Activated naive CD8-positive, alpha-beta T cell (primary cell): Measurements from ENCODE around the gene ZMIZ1.

Experiments used
- H3K27ac Mint-ChIP-seq: one replicate; pipeline ENCODE4 v1.8.0; 2021; ENCODE audit warnings: mixed read lengths
- H3K27me3 Mint-ChIP-seq: one replicate; pipeline ENCODE4 v1.8.0; 2021; ENCODE audit warnings: mixed read lengths
- H3K36me3 Mint-ChIP-seq: one replicate; pipeline ENCODE4 v1.8.0; 2021; ENCODE audit warnings: mixed read lengths
- H3K4me1 Mint-ChIP-seq: one replicate; pipeline ENCODE4 v1.8.0; 2021; ENCODE audit warnings: low read depth, mixed read lengths
- H3K4me3 Mint-ChIP-seq: one replicate; pipeline ENCODE4 v1.8.0; 2021; ENCODE audit warnings: mild to moderate bottlenecking, mixed read lengths
- H3K9me3 Mint-ChIP-seq: one replicate; pipeline ENCODE4 v1.8.0; 2021; ENCODE audit warnings: low read depth, mixed read lengths

Gene ZMIZ1

GRCh38 chr10:79142522-79143309, 74.0 kb downstream of the ZMIZ1 start:
- no peak overlapping the region for H3K4me3 Mint-ChIP-seq
- peaks cover 7% of the 10 kb centered on the region for H3K36me3 Mint-ChIP-seq
- H3K27me3 Mint-ChIP-seq, result no peaks in the 10 kb centered on the region
- H3K9me3 Mint-ChIP-seq, result no peaks in the 10 kb centered on the region
- H3K27ac Mint-ChIP-seq, result no peak overlapping the region
- H3K4me1 Mint-ChIP-seq, result peaks cover 72% of the 10 kb centered on the region

- Mint-ChIP-seq H3K4me1 (peaks cover 71% of the 10 kb centered on the region), H3K27ac (no peak overlapping the region), H3K36me3 (peaks cover 7% of the 10 kb centered on the region), H3K27me3 (no peaks in the 10 kb centered on the region), H3K4me3 (no peak overlapping the region), H3K9me3 (no peaks in the 10 kb centered on the region)
These were observed 75.1 kb downstream of the ZMIZ1 start for GRCh38 chr10:79143879-79144278.

DNA sequence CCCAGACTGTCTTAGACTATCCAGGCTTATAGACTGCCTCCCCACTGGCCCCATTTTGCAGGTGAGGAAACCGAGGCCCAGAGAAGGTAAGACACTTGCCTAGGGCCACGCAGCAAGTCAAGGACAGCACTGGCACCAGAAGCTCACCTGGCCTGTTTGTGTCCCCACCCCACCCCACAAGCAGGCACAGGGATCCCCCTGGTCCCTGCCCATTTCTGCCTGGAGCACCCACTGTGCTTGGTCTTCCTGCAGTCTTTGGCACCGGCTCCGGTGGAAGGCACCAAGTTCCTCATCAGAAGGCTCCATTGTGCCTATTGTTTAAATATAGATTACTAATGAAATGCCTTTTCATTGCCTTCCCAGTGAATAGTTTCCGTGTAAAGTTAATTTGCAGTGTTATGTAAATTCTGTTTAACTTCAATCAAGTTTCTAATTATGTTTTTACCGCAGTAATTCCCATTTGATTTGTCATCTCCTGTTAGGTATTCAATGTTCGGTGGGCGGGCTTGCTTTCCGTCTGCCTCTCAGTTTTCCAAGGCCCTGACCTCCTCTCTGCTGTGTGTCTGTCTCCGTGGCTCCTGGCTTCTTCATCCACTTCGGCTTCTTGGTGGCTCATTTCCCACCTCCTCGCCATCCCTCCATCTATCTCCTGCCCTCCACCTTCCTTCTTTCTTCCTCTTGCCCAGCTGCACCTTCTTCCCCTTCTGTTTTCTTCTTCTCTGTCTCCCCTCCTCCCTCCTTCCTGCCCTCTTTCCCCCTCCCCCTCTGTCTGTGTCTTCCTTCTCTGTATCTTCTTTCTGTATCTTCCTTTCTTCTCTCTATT, 75.8 kb downstream of the ZMIZ1 start:
- Mint-ChIP-seq H3K4me1 (peaks cover 75% of the 10 kb centered on the region), H3K4me3 (peak overlapping the region; percentile 53), H3K27ac (peak overlapping the region; percentile 73), H3K9me3 (no peaks in the 10 kb centered on the region), H3K36me3 (peaks cover 7% of the 10 kb centered on the region), H3K27me3 (no peaks in the 10 kb centered on the region)

DNA sequence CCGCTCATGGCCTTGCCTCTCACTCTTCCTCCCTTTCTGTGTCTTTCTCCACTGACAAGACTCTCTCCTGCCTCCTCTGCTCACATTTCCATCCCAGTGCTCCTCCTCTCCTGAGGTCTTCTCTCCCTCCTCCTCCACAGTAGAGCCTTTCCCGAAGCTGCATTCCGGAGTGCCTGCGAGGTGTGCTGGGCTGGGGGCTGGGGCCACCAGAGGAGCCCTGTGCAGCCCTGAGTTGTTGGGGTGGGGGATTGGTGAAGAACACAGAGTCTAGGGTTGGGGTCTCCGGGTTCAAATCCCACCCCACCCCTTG, 76.4 kb downstream of the ZMIZ1 start:
- no peaks in the 10 kb centered on the region for H3K9me3 Mint-ChIP-seq
- peaks cover 78% of the 10 kb centered on the region for H3K4me1 Mint-ChIP-seq
- H3K4me3 Mint-ChIP-seq, result peak overlapping the region; percentile 53
- H3K27ac Mint-ChIP-seq, result peak overlapping the region; percentile 73
- H3K27me3 Mint-ChIP-seq, result no peaks in the 10 kb centered on the region
- H3K36me3 Mint-ChIP-seq, result peaks cover 7% of the 10 kb centered on the region

DNA sequence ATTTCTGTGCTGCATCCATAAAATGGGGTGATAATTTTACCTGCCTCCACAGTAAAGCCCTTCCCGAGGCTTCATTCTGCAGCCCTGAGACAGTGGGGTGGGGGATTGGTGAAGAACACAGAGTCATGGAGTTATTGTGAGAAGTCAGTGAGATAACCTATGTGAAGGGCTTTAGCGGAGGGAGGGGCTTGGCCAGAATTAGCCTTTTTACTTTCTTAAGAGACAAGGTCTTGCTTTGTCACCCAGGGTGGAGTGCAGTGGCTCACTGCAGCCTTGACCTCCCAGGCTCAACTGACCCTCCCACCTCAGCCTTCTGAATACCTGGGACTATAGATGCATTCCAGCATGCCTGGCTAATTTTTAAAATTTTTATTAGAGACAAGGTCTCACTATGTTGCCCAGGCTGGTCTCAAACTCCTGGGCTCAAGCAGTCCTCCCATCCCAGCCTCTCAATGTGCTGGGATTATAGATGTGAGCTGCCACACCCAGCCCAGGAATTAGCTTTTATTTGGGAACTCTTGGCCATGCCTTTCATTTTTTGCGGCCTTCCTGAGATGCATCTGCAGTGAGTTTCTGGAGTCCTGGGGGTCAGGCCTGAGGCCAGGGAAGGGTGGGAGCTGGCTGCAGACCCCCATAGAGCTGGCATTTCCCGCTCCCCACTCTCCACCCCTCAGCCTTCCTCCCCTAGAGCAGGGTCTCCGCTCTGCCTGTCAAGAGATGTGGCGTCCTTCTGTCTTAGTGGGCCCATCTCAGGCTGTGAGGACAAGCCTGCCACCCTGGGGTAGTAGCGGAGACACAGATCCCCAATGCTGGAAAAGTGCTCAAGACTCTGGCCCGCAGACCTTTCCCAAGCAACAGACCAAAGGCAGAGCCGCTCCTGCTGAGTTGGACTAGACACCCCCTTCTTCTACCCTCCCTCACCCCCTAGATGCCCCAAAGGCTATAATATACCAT, 77.0 kb downstream of the ZMIZ1 start:
- H3K4me1 Mint-ChIP-seq, result peaks cover 80% of the 10 kb centered on the region
- H3K9me3 Mint-ChIP-seq, result no peaks in the 10 kb centered on the region
- H3K27ac Mint-ChIP-seq, result peak overlapping the region; percentile 83
- peak overlapping the region; percentile 53 for H3K4me3 Mint-ChIP-seq
- H3K27me3 Mint-ChIP-seq, result no peaks in the 10 kb centered on the region
- H3K36me3 Mint-ChIP-seq, result peaks cover 7% of the 10 kb centered on the region

GRCh38 chr10:79146611-79147130, 77.9 kb downstream of the ZMIZ1 start:
- H3K9me3 Mint-ChIP-seq, result no peaks in the 10 kb centered on the region
- H3K4me1 Mint-ChIP-seq, result peaks cover 80% of the 10 kb centered on the region
- peaks cover 6% of the 10 kb centered on the region for H3K36me3 Mint-ChIP-seq
- peak overlapping the region; percentile 83 for H3K27ac Mint-ChIP-seq
- H3K4me3 Mint-ChIP-seq, result no peak overlapping the region
- no peaks in the 10 kb centered on the region for H3K27me3 Mint-ChIP-seq

- Mint-ChIP-seq H3K27me3 (no peaks in the 10 kb centered on the region), H3K4me1 (peaks cover 73% of the 10 kb centered on the region), H3K36me3 (no peaks in the 10 kb centered on the region), H3K9me3 (no peaks in the 10 kb centered on the region), H3K4me3 (no peak overlapping the region), H3K27ac (peak overlapping the region; percentile 83)
These were observed 78.5 kb downstream of the ZMIZ1 start for GRCh38 chr10:79147306-79147705.

GRCh38 chr10:79147796-79148451, 79.2 kb downstream of the ZMIZ1 start:
- Mint-ChIP-seq H3K4me1 (peaks cover 71% of the 10 kb centered on the region), H3K27me3 (no peaks in the 10 kb centered on the region), H3K9me3 (no peaks in the 10 kb centered on the region), H3K27ac (peak overlapping the region; percentile 73), H3K36me3 (no peaks in the 10 kb centered on the region), H3K4me3 (no peak overlapping the region)

DNA sequence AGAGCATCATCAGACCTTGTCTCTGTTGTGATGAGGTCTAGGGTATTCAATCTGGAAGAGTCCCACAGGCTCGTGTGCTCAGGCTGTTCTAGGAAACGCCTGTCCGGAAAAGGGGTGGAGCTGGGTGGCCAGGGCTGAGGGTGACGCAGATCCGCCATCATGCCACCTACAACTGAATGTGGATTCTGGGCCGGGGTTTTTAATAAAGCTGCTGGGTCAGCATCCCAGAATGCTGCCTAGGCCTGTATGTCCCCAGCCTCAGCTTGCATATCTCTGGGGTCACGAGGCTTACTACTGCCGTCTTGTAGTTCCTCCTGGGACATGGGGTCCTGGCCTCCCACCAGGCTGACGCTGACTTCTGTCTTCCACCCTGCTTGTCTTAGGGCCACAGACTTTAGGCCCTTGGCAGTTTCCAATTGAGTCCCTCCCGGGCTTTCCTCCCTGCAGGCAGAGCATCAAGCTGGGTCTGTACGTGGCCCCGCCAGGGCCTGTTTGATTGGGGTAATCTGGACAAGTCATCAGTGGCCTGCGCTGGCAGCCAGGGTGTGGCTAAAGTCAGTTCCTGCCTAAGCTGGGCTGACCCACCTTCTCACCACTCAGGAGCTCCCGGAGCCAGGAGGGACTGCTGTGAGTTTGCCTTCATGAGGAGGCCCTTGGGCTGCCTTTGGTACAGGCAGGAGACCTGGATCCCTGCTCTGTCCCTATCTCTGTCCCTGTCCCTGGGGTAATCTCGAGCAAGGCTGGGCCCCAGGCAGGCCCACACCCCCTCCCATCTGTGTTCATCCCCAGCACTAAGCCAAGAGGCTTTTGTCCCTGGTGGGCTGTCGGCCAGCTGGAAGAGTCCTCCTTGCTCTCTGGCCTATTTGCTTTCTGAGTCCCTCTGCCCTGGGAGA, 79.9 kb downstream of the ZMIZ1 start:
- Mint-ChIP-seq H3K9me3 (no peaks in the 10 kb centered on the region), H3K36me3 (no peaks in the 10 kb centered on the region), H3K4me3 (no peak overlapping the region), H3K27me3 (no peaks in the 10 kb centered on the region), H3K27ac (peak overlapping the region; percentile 73), H3K4me1 (peaks cover 65% of the 10 kb centered on the region)

DNA sequence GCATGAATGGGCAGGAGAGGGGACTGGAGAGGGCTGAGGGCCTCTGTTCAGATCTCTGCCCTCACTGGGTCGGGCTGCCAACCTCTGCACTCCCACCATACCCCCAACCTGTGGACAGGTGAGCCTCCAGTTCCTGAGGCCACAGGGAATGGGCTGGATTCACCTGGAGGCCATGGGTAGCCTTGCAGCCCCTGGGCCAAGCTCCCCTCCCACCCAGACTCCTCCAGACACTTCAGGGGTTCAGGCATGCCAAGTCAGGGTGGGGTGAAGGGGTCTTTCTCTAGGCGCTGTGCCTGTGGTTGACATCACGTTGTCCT, 80.5 kb downstream of the ZMIZ1 start:
- Mint-ChIP-seq H3K9me3 (no peaks in the 10 kb centered on the region), H3K4me3 (no peak overlapping the region), H3K27me3 (no peaks in the 10 kb centered on the region), H3K27ac (no peak overlapping the region), H3K4me1 (peaks cover 61% of the 10 kb centered on the region), H3K36me3 (no peaks in the 10 kb centered on the region)

DNA sequence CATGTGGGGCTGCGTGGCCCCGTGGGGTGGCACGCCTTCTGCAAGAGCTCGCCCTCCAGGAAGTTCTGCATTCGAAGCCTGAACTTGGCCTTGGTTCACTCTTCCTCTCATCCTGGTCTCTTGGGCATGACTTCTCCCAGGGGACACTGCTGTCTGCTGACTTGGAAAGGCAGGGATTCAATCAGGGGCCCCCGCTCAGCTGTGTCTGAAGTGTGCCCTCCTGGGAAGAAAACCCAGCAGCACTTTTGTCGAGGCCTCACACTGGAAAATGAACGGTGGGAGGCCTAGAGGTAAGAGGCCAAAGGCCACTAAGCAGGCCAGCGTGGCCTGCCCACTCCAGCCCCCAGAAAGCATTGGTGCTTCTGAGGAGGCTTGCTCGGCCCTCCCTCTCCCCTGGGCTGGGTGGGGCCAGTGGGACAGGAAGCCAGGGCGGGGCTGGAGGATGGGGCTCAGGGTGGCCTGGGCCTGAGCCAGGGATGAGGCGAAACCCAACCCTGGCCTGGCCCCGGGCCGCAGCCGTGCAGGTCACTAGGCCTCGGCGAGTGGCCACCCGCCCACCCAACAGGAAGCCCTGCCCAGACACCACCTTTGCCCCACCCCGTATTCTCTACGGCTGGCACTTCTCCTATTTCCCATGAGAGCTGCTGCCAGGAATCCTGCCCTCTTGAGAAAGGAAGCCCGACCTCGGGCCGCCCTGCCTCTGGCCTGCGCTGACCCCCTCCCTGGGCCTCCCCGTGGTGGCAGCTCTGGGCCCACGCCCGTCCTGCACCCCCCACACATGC, 81.1 kb downstream of the ZMIZ1 start:
- peaks cover 56% of the 10 kb centered on the region for H3K4me1 Mint-ChIP-seq
- no peaks in the 10 kb centered on the region for H3K9me3 Mint-ChIP-seq
- H3K36me3 Mint-ChIP-seq, result no peaks in the 10 kb centered on the region
- peak overlapping the region; percentile 70 for H3K27ac Mint-ChIP-seq
- H3K27me3 Mint-ChIP-seq, result no peaks in the 10 kb centered on the region
- peak overlapping the region; percentile 36 for H3K4me3 Mint-ChIP-seq

- H3K27ac Mint-ChIP-seq, result peak overlapping the region; percentile 64
- no peaks in the 10 kb centered on the region for H3K36me3 Mint-ChIP-seq
- H3K27me3 Mint-ChIP-seq, result no peaks in the 10 kb centered on the region
- peak overlapping the region; percentile 36 for H3K4me3 Mint-ChIP-seq
- H3K9me3 Mint-ChIP-seq, result no peaks in the 10 kb centered on the region
- H3K4me1 Mint-ChIP-seq, result peaks cover 50% of the 10 kb centered on the region
These were observed 81.6 kb downstream of the ZMIZ1 start for GRCh38 chr10:79150444-79150754.

DNA sequence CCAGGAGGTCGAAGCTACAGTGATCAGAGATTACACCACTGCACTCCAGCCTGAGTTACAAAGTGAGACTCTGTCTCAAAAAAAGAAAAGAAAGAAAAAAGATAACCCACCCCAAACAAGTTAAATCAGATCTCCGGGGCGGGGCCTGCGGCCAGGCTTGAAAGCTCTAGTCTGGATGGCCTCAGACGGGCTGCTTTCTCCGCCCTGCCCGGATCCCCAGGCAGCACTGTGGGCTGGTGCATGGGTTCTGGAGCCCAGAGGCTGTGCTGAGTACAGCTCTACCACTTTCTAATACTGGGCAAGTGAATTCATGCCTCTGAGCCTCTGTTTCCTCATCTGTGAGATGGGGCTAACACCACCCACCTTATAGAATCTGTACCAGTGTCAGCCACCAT, 83.7 kb downstream of the ZMIZ1 start:
- no peak overlapping the region for H3K4me3 Mint-ChIP-seq
- peaks cover 30% of the 10 kb centered on the region for H3K4me1 Mint-ChIP-seq
- no peaks in the 10 kb centered on the region for H3K27me3 Mint-ChIP-seq
- H3K36me3 Mint-ChIP-seq, result no peaks in the 10 kb centered on the region
- no peaks in the 10 kb centered on the region for H3K9me3 Mint-ChIP-seq
- H3K27ac Mint-ChIP-seq, result no peak overlapping the region
